ENCODE measurements around the gene NSFL1C.

NSFL1C gene

GRCh38 chr20:1434571-1435336 is 31.9 kb downstream of the NSFL1C start:
- Histone ChIP-seq H3K4me1 (ENCODE audit: insufficient read depth, low read length) (no peaks in the 10 kb centered on the region), H3K9ac (ENCODE audit: low read depth, low read length) (no peak overlapping the region)

GRCh38 chr20:1431158-1431557 is 35.5 kb downstream of the NSFL1C start:
- peaks cover 16% of the 10 kb centered on the region for H3K4me1 ChIP-seq (ENCODE audit: insufficient read depth, low read length)
- no peaks in the 10 kb centered on the region; the same call in 1 of the 2 replicates for H3K9me3 ChIP-seq (ENCODE audit: control insufficient read depth, insufficient read depth, low read length)
- H3K36me3 ChIP-seq (ENCODE audit: insufficient read depth, low read length): no peaks in the 10 kb centered on the region; the same call in 1 of the 2 replicates
- H3K9ac ChIP-seq (ENCODE audit: low read depth, low read length): no peak overlapping the region

More at GRCh38 chr20:1434571-1435336, 31.9 kb downstream of the NSFL1C start:
- Histone ChIP-seq H3K36me3 (ENCODE audit: insufficient read depth, low read length) (no peaks in the 10 kb centered on the region; the same call in 1 of the 2 replicates), H3K9me3 (ENCODE audit: control insufficient read depth, insufficient read depth, low read length) (no peaks in the 10 kb centered on the region)

GRCh38 chr20:1430004-1430451 is 36.6 kb downstream of the NSFL1C start:
- peaks cover 16% of the 10 kb centered on the region for H3K4me1 ChIP-seq (ENCODE audit: insufficient read depth, low read length)
- H3K36me3 ChIP-seq (ENCODE audit: insufficient read depth, low read length): no peaks in the 10 kb centered on the region; the same call in 1 of the 2 replicates
- no peak overlapping the region for H3K9ac ChIP-seq (ENCODE audit: low read depth, low read length)
- H3K9me3 ChIP-seq (ENCODE audit: control insufficient read depth, insufficient read depth, low read length): no peaks in the 10 kb centered on the region; the same call in 1 of the 2 replicates

GRCh38 chr20:1429143-1429728 is 37.4 kb downstream of the NSFL1C start:
- Histone ChIP-seq H3K36me3 (ENCODE audit: insufficient read depth, low read length) (no peaks in the 10 kb centered on the region), H3K9ac (ENCODE audit: low read depth, low read length) (no peak overlapping the region), H3K4me1 (ENCODE audit: insufficient read depth, low read length) (peaks cover 19% of the 10 kb centered on the region), H3K9me3 (ENCODE audit: control insufficient read depth, insufficient read depth, low read length) (no peaks in the 10 kb centered on the region; the same call in 1 of the 2 replicates)

- H3K4me1 ChIP-seq (ENCODE audit: insufficient read depth, low read length): peaks cover 22% of the 10 kb centered on the region
- no peaks in the 10 kb centered on the region for H3K36me3 ChIP-seq (ENCODE audit: insufficient read depth, low read length)
- no peak overlapping the region for H3K9ac ChIP-seq (ENCODE audit: low read depth, low read length)
These were observed 39.1 kb downstream of the NSFL1C start for GRCh38 chr20:1427457-1428054.

GRCh38 chr20:1426231-1426849 is 40.3 kb downstream of the NSFL1C start:
- peaks cover 22% of the 10 kb centered on the region for H3K4me1 ChIP-seq (ENCODE audit: insufficient read depth, low read length)
- no peaks in the 10 kb centered on the region for H3K36me3 ChIP-seq (ENCODE audit: insufficient read depth, low read length)
- no peaks in the 10 kb centered on the region; the same call in 1 of the 2 replicates for H3K9me3 ChIP-seq (ENCODE audit: control insufficient read depth, insufficient read depth, low read length)
- no peak overlapping the region for H3K9ac ChIP-seq (ENCODE audit: low read depth, low read length)

More at GRCh38 chr20:1427457-1428054, 39.1 kb downstream of the NSFL1C start:
- no peaks in the 10 kb centered on the region; the same call in 1 of the 2 replicates for H3K9me3 ChIP-seq (ENCODE audit: control insufficient read depth, insufficient read depth, low read length)

GRCh38 chr20:1424336-1424735 is 42.3 kb downstream of the NSFL1C start:
- Histone ChIP-seq H3K4me1 (ENCODE audit: insufficient read depth, low read length) (peaks cover 22% of the 10 kb centered on the region), H3K36me3 (ENCODE audit: insufficient read depth, low read length) (no peaks in the 10 kb centered on the region), H3K9me3 (ENCODE audit: control insufficient read depth, insufficient read depth, low read length) (no peaks in the 10 kb centered on the region; the same call in 1 of the 2 replicates), H3K9ac (ENCODE audit: low read depth, low read length) (no peak overlapping the region)

- no peaks in the 10 kb centered on the region for H3K36me3 ChIP-seq (ENCODE audit: insufficient read depth, low read length)
- no peak overlapping the region for H3K9ac ChIP-seq (ENCODE audit: low read depth, low read length)
- peaks cover 22% of the 10 kb centered on the region for H3K4me1 ChIP-seq (ENCODE audit: insufficient read depth, low read length)
- H3K9me3 ChIP-seq (ENCODE audit: control insufficient read depth, insufficient read depth, low read length): no peaks in the 10 kb centered on the region
These were observed 43.0 kb downstream of the NSFL1C start for GRCh38 chr20:1423625-1424106.

- Histone ChIP-seq H3K4me1 (ENCODE audit: insufficient read depth, low read length) (peaks cover 22% of the 10 kb centered on the region), H3K9me3 (ENCODE audit: control insufficient read depth, insufficient read depth, low read length) (no peaks in the 10 kb centered on the region), H3K9ac (ENCODE audit: low read depth, low read length) (no peak overlapping the region), H3K36me3 (ENCODE audit: insufficient read depth, low read length) (no peaks in the 10 kb centered on the region)
These were observed 43.4 kb downstream of the NSFL1C start for GRCh38 chr20:1423206-1423605.

GRCh38 chr20:1422753-1423152 is 43.9 kb downstream of the NSFL1C start:
- Histone ChIP-seq H3K4me1 (ENCODE audit: insufficient read depth, low read length) (peaks cover 18% of the 10 kb centered on the region), H3K36me3 (ENCODE audit: insufficient read depth, low read length) (no peaks in the 10 kb centered on the region), H3K9ac (ENCODE audit: low read depth, low read length) (no peak overlapping the region), H3K9me3 (ENCODE audit: control insufficient read depth, insufficient read depth, low read length) (no peaks in the 10 kb centered on the region)

- no peaks in the 10 kb centered on the region for H3K36me3 ChIP-seq (ENCODE audit: insufficient read depth, low read length)
- H3K4me1 ChIP-seq (ENCODE audit: insufficient read depth, low read length): peaks cover 6% of the 10 kb centered on the region; the same call in 1 of the 2 replicates
- 0 out of 2 replicates have a peak, but pooled peaks cover 2% of the 10 kb centered on the region for H3K9me3 ChIP-seq (ENCODE audit: control insufficient read depth, insufficient read depth, low read length)
- no peak overlapping the region for H3K9ac ChIP-seq (ENCODE audit: low read depth, low read length)
These were observed 46.6 kb downstream of the NSFL1C start for GRCh38 chr20:1420066-1420465.

- Histone ChIP-seq H3K4me1 (ENCODE audit: insufficient read depth, low read length) (no peaks in the 10 kb centered on the region), H3K36me3 (ENCODE audit: insufficient read depth, low read length) (no peaks in the 10 kb centered on the region), H3K9ac (ENCODE audit: low read depth, low read length) (no peak overlapping the region), H3K9me3 (ENCODE audit: control insufficient read depth, insufficient read depth, low read length) (0 out of 2 replicates have a peak, but pooled peaks cover 2% of the 10 kb centered on the region)
These were observed 48.3 kb downstream of the NSFL1C start for GRCh38 chr20:1418350-1418749.

- no peak overlapping the region for H3K9ac ChIP-seq (ENCODE audit: low read depth, low read length)
These were observed 48.9 kb downstream of the NSFL1C start for GRCh38 chr20:1417790-1418189.

GRCh38 chr20:1417273-1417672 is 49.4 kb downstream of the NSFL1C start:
- Histone ChIP-seq H3K4me1 (ENCODE audit: insufficient read depth, low read length) (no peaks in the 10 kb centered on the region), H3K36me3 (ENCODE audit: insufficient read depth, low read length) (no peaks in the 10 kb centered on the region), H3K9me3 (ENCODE audit: control insufficient read depth, insufficient read depth, low read length) (0 out of 2 replicates have a peak, but pooled peaks cover 2% of the 10 kb centered on the region), H3K9ac (ENCODE audit: low read depth, low read length) (no peak overlapping the region)

More at GRCh38 chr20:1417790-1418189, 48.9 kb downstream of the NSFL1C start:
- 0 out of 2 replicates have a peak, but pooled peaks cover 2% of the 10 kb centered on the region for H3K9me3 ChIP-seq (ENCODE audit: control insufficient read depth, insufficient read depth, low read length)
- H3K36me3 ChIP-seq (ENCODE audit: insufficient read depth, low read length): no peaks in the 10 kb centered on the region
- no peaks in the 10 kb centered on the region for H3K4me1 ChIP-seq (ENCODE audit: insufficient read depth, low read length)
